ENCODE results near the gene ZNF519.

The ZNF519 gene

GRCh38 chr18:14098428-14098827 is 33.8 kb downstream of the ZNF519 start:
- no peak for DNase-seq (ENCODE audit: low read depth in 2 of 2)

DNA sequence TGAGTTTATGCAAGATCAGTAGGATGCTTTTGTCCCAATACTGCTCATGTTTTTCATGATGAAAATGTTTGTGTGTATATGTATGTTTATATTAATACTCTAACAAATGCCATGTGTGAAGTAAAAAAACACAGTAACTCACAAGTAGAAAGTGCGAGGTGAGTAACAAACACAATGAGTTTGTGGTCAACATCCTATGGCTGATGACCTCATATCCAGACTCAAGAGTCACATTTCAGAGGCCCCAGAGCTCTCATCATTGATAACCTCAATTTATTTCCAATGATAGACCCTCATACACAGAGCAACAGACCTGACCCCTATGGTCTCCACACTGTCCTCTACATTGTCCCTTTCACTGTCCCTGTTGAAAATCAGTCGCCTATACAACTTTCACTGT is 34.5 kb downstream of the ZNF519 start:
- DNase-seq (ENCODE audit: low read depth in 2 of 2): no peak

GRCh38 chr18:14093307-14093915 is 38.8 kb downstream of the ZNF519 start:
- DNase-seq (ENCODE audit: low read depth in 2 of 2): no peak

DNA sequence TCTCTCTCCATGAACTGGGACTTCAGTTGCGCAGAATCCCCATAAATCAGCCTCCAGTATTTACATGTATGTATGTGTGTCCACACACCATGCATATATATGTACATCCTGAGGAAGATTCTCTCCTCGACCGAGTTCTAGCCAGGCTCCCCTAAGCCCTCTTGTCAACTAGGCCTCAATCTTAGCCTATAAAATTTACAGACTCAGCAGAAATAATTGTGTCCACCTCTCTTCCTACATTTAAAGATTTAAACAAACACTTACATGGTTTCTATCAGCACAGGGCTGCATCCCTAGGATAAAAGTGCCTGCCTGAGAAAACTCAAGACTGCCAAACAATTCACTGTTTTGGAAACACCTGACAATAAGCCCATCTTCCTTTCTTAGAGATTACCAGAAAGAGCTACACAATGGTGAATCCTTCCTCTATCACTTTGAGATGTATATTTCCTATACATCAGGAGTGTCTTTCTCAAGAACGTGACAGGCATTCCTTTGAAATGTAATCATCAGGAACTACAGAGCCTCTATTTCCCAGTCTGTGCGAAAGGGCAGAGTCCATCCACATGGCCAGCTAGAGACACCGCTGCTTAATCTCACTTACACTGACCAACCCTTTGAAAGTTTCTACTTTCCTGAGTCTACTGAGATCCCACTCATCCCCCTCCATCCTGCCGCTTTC is 39.5 kb downstream of the ZNF519 start:
- no peak for DNase-seq (ENCODE audit: low read depth in 2 of 2)

GRCh38 chr18:14089781-14090180 is 42.5 kb downstream of the ZNF519 start:
- DNase-seq (ENCODE audit: low read depth in 2 of 2): no peak

DNA sequence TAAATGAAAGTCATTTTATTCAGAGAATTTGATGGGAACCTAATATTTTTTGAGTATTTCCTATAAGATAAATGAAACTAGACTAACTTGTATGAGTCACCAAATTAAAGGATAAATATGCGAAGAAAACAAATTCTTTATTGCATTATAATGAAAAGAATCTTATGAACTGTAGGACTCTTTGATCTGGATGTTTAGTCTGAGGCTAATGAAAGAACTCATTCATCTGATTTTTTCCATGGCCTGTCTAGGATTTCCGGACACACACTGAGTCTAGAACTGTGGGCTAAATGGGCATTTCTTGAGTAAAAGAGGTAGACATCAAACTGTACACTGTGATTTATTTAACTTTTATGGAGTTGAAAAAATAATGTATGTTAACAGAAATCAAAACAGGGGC is 43.0 kb downstream of the ZNF519 start:
- DNase-seq (ENCODE audit: low read depth in 2 of 2): no peak

- DNase-seq (ENCODE audit: low read depth in 2 of 2): peak in 1 of 2 experiments; percentile 1
Measured at GRCh38 chr18:14086458-14087231, 45.6 kb downstream of the ZNF519 start.

DNA sequence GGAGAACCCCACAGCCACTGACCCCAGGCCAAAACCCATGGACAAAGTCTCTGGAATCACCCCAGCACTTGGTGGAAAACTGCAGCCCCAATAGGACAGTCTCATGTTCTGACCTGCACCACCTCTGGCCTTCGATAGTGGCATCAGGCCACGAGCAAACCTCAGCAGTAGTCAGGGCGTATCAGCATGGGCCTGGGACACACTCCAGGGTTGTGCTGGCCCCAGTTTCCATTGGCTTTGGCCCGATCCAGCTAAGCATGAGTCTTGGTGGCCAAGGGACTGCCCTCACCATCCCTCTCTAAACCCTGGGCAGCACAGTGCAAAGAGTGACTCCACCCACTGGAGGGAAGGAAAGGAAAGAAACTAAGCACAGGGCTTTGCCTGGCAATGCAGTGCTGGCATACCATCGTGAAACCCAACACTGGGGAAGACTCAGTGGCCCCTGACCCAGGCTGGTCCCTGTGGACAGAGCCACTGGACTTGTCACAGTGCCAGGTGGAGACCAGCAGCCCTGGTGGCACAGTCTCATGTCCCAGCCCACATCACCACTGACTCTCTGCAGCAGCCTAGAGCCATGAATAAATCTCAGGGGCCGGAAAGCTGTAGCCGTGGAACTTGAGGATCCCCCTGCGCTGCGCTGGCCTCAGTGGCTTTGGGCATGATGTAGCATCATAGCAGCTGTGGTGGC is 46.3 kb downstream of the ZNF519 start:
- DNase-seq (ENCODE audit: low read depth in 2 of 2): no peak

GRCh38 chr18:14075196-14075595 is 57.0 kb downstream of the ZNF519 start:
- no peak for DNase-seq (ENCODE audit: low read depth in 2 of 2)

GRCh38 chr18:14074187-14074586 is 58.0 kb downstream of the ZNF519 start:
- DNase-seq (ENCODE audit: low read depth in 2 of 2): no peak

GRCh38 chr18:14053661-14054060 is 78.6 kb downstream of the ZNF519 start:
- DNase-seq (ENCODE audit: low read depth in 2 of 2): no peak
